ENCODE measurements around the gene BRD4.

Gene BRD4

DNA sequence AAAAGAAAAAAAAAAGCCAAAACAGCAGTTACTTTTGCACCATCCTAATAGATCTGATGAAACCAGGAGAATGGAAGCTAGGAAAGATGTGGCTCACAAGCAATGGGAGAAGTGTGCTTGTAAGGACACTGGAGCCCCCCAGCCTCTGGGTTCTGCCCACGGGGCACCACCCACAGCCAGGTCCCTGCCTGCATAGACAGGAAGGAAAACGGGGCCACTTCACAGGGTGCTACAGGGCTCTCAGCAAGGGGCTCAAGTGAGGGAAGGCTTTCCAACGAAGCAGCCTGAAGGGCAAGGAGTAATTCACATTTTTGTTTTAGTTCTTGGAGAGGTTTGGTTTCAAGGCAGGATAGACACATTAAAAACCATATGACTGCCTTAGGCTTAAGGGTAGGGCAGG is 42.7 kb downstream of the BRD4 start:
- no peak for DNase-seq (ENCODE audit: low read depth)

DNA sequence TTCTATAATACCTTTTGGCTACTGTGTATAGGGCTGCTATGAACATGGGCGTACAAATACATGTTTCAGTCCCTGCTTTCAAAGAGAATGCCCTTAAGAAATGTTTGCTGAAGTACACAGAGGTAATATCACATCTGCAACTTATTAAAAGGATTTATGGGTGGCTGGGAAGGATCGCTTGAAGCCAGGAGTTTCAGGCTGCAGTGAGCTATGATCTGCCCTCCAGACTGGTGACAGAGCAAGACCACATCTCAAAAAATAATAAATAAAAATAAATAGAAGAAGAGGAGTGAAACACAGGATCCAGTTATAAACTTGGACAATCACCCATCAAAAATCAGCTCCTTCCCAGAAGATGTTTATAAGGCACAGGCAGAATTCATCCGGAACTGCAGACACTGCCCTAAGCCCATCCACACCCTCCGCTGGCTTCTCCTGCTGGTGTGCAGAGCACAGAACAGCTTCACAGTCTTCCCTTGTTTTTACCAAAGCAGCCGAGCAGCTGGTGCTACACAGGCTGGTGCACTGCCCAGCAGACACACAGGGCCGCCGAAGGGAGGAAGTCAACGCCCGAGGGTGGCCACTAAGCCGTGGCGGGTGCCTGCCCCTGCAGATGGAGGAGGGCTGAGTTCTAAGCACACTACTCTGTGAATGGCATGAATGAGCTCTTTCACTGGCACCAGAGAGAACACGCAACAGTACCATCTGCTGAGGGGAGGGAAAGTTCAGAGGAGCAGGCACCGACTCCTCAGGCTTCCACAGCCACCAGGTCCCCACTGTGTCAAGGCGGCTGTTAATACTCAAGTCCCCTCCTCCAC is 44.0 kb downstream of the BRD4 start:
- no peak for DNase-seq (ENCODE audit: low read depth)

DNA sequence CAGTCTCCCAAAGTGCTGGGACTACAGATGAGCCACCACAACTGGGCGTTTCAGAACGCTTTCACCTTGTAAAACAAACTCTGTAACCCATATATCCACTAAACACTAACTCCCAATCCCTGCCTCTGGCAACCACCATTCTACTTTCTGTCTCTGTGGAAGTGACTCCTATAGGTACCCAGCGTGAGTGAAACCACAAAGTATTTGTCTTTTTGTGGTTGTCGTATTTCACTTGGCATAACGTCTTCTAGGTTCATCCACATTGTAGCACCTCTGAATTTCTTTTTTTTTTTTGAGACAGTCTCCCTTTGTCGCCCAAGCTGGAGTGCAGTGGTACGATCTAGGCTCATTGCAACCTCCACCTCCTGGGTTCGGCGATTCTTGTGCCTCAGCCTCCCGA is 44.8 kb downstream of the BRD4 start:
- DNase-seq (ENCODE audit: low read depth) = no peak

DNA sequence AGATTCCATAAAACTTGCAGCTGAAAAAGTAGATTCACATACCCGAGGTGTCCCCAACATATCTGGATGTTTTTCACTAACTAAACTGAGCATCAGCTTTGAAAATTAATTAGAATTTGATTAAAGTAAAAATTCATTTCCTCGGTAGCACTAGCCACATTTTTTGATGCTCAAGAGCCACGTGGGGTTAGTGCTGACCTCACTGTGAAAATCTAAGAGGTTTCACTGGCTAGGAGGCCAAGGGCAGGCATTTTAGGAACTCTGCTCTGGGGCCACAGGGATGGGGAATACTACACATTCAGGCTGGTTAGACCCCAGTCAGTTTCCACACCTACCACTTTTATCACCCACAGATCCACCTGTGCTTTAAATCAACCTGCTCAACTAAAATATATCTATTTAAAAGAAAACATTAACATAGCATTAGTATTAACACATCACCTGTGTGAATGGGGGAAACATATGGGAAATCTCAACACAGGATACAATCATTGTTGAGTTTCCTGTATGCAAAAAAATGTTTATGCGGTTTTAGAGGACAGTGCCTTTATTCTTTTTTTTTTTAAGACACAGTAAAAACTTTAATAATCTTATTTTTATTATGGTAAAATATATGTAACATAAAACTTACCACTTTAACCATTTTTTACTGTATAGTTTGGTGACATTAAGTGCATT is 45.5 kb downstream of the BRD4 start:
- DNase-seq (ENCODE audit: low read depth) = no peak

DNA sequence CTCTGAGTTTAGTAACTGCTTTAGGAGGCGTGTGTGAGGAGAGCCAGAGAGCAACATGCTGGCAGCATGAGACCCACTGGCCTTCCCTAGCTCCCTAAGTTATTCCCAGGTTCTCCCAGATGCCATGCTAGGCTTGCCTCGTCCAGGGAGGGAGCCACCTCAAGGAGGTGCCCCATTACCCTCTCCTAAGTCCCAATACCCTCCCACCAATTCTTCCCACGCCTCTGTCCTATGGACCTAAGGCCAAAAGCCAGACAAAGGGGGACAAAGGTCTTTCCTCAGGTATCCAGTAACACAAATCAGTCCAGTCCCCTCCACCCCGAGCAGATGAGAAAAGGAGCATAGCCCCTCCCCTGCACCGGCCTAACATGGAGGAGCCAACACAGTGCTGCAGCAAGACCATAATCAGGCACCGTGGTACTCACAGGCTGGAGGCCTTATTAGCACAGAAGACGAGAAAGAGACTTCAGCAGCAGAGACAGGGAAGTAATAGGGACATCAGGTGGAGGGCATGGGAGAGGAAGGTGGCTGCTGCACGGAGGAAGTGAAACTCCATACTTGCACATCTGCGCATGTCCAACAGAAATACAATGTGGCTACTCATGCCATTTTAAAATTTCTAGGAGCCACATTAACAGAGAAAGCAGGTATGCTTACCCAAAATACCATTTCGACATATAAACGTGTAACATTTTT is 46.3 kb downstream of the BRD4 start:
- no peak for DNase-seq (ENCODE audit: low read depth)

DNA sequence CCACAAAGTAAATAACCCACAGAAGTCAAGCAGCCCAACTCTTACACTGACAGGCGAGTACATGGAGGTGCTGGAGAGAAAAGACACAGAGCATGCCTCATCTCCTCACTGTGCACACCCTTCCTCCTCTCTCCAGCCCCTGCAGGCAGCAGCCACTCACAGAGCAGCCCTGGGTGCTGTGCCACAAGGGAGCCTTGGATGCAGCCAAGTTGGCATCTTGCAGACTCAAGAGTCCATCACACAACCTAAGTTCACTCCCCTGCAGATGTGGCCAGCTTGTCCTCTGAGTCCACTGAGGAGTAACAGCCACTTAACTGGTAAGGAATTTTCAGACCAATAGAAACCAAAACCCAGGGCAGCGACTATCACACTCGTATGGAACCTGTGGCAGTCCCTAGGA is 47.4 kb downstream of the BRD4 start:
- DNase-seq (ENCODE audit: low read depth) = no peak

DNA sequence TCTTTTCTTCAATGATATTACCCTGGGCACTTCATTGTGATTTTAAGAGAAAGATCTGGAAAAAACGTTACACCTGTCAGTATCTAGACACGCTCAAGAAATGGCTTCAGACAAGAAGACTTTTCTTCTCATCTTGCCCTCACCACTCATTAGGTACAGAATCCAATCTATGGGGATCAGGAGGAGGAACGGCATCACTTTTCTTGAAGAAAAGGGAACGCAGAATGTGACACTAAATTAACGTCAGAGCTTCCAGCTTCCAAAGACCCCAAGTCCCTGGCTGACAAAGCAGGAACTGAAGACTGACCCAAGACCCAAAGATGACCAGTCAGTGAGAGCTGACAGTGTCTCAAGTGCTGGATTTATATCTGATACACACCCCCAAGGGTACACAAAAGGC is 48.2 kb downstream of the BRD4 start:
- DNase-seq (ENCODE audit: low read depth) = no peak

DNA sequence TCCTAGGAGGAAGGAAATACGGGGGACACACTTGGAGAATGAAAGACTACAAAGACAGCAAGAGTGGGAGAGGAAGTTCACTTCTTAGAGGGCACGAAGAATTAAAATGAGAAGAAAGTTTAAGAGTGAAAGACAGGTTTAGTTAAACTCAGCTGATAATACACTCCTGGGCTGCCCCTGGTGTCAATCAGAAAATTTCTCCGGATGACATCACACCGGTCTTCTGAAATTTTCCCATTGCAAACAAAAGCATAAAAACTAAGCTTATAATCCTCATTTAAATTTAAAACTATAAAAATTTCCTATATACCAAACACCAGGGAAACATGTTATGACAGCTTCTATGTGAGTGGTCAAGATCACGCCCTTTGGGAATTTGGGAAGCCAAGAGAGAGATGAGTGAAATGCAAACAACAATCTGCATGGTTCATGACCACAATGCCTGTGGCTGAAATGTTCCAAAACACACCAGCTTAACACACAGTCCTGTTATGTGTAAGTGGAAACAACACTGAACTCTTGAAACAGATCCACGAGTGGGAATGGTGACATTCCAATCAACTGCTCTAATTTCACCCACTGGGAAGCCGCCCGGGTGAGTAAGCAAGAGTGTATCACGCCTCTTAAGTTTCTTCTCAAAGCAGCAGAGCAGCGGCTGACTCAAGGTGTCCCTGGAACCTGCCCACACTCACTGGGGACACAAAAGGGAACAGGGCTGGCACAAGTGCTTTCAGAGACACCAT is 49.0 kb downstream of the BRD4 start:
- no peak for DNase-seq (ENCODE audit: low read depth)

DNA sequence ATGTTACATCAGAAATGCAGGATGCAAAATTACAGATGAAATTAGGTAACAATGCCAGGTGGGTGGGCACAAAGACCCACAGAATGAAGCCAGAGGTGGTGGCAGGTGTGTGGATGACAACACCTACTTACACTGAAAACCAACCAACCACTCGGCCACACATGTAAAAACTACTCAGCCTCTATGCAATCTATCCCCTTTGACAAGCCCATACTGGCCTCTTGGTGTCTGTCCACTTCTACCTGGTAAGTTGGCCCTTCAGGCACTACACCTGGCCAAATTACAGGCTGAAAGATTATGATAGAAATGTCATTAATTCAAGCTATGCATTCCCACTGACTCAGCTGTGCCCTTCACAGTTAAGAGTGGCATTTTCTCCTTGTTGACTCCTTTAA is 50.0 kb downstream of the BRD4 start:
- no peak for DNase-seq (ENCODE audit: low read depth)

DNA sequence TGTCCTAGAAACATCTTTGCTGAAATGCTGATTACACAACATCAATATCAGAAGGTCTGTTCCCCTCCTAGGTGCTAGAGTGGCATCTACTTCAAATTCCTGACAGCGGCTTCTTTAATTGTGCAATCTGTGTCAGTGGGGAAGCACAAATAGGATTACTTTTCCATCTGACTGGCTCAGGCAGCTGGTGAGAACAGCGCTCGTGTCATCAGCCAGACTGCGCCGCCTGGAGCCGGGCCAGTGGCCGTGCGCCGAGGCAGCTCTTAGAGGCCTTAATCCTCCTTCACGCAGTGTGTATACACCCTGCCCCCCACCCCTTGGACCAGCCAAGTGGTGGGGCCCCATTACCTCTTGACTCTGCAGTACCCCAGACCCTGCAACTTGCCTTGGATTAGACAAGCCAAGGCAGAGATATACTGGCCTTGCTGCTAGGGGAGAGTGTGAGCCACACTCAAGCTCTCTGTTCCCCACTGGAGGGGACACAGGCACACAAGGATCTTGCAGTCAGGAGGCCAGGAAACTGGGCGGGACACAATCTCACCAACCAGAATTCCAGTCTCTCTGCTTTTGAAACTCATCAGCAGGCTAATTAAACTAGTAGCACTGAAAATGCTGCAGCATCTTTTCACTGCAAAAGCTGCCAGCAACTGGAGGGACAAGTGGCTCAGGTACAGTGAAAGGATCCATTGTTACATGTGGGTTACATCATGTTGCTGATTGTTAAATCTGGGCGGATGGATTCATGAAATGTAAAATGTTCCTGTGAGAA is 51.2 kb downstream of the BRD4 start:
- DNase-seq (ENCODE audit: low read depth) = no peak

DNA sequence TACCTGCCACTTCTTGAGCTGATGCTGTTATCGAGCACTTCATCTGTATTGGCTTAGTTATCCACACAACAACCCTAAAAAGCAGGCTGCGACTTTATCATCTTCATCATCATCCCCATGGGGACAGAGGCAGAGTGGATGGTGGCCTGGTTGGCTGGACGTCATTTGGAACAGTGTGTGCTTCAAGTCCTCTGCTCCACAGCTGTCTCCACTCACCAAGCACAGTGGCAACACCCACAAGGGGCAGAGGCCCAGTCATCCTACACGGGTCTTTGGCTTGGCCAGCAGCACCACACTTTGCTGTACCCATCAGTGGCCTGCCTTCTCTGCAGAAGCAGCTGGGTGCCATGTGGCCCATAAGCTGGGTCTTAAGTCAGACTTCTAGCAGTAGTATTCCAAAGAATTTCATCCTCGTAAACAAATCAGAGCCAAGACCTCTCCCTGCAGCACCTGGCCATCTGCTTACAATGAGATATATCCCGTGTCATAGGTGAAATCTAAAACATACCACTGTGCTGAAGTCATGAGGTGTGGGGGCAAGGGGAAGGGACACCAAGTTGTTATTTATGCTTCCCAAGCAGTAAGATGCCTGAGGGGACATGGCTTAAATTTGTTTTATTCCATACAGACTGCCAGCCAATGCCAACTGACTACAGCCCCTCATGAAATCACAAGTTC is 52.2 kb downstream of the BRD4 start:
- DNase-seq (ENCODE audit: low read depth) = no peak

DNA sequence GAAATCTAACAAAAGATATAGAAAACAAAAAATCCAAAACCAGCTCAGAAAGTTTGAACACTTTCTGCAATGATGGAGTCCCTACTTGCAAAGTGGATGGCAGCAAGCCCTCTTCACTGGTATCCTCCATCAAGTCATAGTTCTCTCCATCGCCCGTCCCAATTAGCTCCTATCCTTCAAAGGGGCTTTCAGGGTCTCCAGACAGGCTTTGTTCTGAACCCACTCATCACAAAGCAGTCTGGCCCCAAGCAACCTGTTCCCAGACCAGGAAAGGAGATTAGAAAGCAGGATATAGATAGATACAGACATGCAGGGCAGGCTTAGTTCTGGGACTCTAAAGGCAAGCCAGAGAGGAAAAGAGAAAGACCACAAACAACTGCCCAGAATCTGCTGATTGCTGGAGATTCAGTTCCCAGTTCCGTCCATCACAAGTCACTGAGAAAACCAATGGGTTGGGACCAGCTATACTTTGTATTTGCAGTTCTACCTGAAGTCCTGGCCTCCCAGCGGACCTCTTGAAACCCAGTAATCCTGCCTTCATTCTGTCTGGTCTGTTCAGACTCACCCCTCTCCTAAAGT is 52.9 kb downstream of the BRD4 start:
- DNase-seq (ENCODE audit: low read depth) = no peak

DNA sequence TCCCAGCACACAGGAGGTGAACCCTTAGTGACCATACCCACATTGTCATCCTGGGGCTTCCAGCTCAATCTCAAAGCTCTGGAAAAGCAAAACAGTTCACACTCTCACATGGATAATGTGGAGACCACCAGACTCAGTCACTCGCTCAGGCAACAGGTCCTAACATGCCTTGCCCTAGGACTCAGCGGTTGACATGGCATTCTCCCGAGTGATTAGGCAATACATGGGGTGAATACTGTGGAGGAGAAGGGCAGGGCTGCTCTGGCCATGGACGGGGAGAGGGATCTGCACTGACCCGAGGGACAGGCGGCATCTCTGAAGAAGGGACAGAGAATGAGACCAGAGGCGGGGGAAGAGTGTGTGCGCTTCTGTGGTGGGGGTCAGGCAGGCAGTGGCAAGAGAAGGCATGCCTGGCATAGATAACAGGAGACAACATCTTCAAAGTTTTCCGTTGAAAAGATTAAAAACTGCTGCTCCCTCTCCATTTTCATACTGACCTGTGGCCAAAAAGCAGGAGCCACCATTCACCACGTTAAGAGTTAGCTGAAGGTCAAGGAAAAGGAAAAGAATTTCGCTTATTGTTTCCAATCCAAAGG is 55.6 kb downstream of the BRD4 start:
- DNase-seq (ENCODE audit: low read depth) = no peak

DNA sequence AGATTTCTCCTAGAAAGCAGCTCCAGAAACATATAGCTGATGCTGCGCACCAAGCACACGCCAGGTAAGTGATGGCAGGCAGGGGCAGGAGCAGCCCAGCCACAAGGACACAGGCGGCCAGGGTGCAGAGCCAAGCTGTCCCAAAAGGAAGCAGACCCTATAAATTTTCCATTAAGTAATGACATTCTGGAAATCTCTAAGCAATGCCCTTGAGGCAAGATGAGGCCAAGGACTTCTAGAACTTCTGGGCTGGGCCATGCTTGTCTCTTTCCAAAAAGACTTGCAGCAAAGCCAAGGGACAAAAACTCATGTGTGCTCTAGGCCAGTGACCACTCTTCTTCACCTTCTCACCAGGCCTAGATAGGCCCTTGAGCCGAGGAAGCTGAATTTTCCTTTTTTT is 57.9 kb downstream of the BRD4 start:
- no peak for DNase-seq (ENCODE audit: low read depth)

DNA sequence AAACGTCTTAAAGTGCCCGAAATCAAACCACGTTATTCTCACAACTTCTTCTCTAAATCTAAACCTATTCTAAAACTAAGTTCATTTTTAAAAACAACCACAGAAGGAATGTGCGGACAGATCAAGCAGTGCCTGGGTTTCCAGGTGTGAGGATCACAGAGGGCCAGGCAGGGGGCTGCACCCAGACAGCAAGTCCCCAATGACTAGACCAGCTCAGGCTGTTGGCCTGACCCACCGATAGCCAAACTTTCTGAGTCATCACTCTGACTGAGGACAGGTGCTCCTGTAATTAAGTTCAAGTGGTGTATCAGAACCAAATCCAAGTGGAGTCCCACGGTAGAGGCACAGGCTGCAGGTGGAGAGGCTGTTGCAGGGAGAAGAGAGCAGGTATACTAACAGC is 62.5 kb downstream of the BRD4 start:
- no peak for DNase-seq (ENCODE audit: low read depth)

DNA sequence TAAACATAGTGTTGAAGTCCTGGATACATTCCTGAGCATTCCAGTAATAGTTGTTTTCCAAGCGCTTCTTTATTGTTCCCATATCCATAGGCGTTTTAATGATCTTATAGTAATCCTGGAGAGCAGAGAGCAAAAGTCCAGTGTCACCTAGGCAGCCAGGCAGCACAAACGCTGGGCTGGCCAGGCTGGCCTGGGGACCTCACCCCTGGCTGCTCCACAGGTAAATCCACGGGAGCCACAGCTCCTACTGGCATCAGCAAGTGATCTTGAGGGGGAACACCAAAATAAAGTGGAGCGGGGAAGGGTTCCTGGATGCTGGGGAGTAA is 63.4 kb downstream of the BRD4 start:
- DNase-seq (ENCODE audit: low read depth) = no peak

DNA sequence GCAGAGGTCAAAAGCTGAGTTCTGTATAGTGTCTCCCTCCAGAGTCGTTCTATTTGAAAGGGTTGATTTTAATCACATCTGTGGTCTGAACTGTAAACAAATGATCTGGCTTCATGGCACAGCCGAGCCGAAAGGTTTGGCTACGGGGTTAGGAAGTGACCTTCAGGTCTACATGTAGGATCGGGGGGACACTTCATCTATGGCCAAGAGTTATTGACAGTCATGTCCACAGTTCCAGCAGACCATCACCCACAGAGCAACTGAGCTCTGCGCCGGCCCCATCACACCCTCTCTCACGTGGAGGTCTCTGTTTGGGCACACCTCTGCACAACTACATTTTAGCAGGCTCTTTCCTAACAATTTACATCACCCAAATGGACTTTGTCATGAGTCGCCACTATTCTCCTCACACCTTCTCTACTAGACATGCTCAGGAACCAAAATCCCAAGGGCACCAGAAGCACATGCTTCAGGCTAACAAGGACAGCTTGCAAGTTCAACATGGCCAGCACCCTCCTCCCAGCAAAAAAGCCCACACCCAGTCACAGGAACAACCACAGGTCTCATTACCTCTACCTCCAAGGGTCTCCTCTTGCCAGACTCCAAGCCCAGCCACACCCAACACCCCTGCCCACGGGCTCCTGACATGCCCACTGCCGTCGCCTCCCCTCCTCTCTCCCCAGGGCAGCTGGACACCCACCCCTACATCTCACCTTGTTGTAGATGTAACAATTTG is 64.0 kb downstream of the BRD4 start:
- no peak for DNase-seq (ENCODE audit: low read depth)

DNA sequence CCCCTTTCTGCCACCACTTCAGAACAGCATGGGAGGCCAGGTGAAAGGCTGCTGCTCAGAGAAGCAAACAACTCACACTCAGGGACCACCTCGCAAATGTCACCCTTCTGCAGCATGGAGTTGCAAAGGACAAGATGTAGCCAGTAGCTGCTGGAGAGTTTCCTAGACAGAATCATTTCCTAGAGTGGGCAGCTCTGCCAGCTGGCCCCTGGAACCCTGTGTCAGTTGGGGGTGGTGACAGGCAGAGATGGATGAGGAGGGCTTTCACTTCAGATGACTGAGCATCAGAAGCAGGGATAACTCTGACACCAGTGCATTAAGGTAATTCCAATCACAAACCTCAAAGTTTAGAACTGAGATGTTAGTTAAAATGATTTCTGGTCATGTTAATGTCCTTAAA is 65.7 kb downstream of the BRD4 start:
- DNase-seq (ENCODE audit: low read depth) = no peak

DNA sequence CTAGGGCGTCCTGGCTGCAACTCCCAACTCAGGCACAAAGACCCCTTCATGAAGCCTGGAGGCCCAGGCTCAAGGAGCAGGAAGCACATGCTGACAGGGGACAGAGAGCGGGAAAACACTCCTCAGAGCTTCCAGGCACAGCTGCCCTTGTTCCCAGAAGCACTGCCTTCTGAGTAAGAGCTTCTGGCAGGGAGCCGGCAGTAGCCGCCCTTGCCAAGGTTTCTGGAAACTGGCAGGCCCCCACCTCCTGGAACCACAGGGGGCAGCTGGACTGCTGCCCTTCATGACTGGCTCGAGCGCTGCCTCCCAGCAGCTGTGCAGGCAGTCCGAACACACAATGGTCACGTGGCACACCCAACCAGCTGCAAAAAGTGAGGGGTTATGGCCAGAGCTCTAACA is 66.5 kb downstream of the BRD4 start:
- no peak for DNase-seq (ENCODE audit: low read depth)
